Neural cell (in vitro differentiated cells): ENCODE measurements around the gene PLVAP. TPM values are rescaled to one million over a fixed set of nuclear protein-coding genes. Genes with fewer than 3 reads are reported as not detected.

Experiments
- H2AFZ ChIP-seq: fragments of 200-600, 300-800 bp; sonication (generic), shearing (Covaris generic); 2 replicates; pipeline ENCODE4 v1.6.0; 2014; ENCODE audit warnings: low read depth, mild to moderate bottlenecking, antibody characterized with exemption, low read length, moderate library complexity
- H3F3A ChIP-seq: fragments of 200-600 bp; shearing (Covaris generic); 2 replicates; pipeline ENCODE4 v1.6.1; 2016; ENCODE audit warnings: mild to moderate bottlenecking, moderate library complexity, mixed read lengths, antibody characterized with exemption, low read length; ENCODE audit not compliant: insufficient read depth, poor library complexity, severe bottlenecking
- H3K27ac ChIP-seq: fragments of 200-600, 300-800 bp; sonication (generic), shearing (Covaris generic); 2 replicates; pipeline ENCODE4 v1.5.1; 2014; ENCODE audit warnings: mild to moderate bottlenecking, low read length, moderate library complexity
- H3K27me3 ChIP-seq: fragments of 300-800, 200-600 bp; sonication (generic), shearing (Covaris generic); 2 replicates; pipeline ENCODE4 v1.6.0; 2014; ENCODE audit warnings: mild to moderate bottlenecking, low read depth, low read length, moderate library complexity; ENCODE audit not compliant: insufficient read depth
- H3K36me3 ChIP-seq: fragments of 300-800, 200-600 bp; sonication (generic), shearing (Covaris generic); 2 replicates; pipeline ENCODE4 v1.5.1; 2014; ENCODE audit warnings: mild to moderate bottlenecking, antibody characterized with exemption, low read length, moderate library complexity; ENCODE audit not compliant: insufficient read depth
- H3K4me2 ChIP-seq: fragments of 300-800, 200-600 bp; sonication (generic), shearing (Covaris generic); 2 replicates; pipeline ENCODE4 v1.6.0; 2014; ENCODE audit warnings: mild to moderate bottlenecking, low read length
- H3K4me3 ChIP-seq: fragments of 300-800, 200-600 bp; sonication (generic), shearing (Covaris generic); 2 replicates; pipeline ENCODE4 v1.5.1; 2014; ENCODE audit warnings: mild to moderate bottlenecking, low read length, moderate library complexity
- H3K79me2 ChIP-seq: fragments of 200-600 bp; shearing (Covaris generic); replicated peaks from 2 replicates; pipeline ENCODE4 v1.6.0; 2014; ENCODE audit warnings: mild to moderate bottlenecking, low read length, moderate library complexity; ENCODE audit not compliant: insufficient read depth
- H3K9ac ChIP-seq: fragments of 300-800, 200-600 bp; sonication (generic), shearing (Covaris generic); 2 replicates; pipeline ENCODE4 v1.6.1; 2016; ENCODE audit warnings: mild to moderate bottlenecking, low read length, mixed read lengths
- H3K9me2 ChIP-seq: fragments of 200-600 bp; shearing (Covaris generic); 2 replicates; pipeline ENCODE4 v1.6.1; 2016; ENCODE audit warnings: mild to moderate bottlenecking, low read length, mixed read lengths; ENCODE audit not compliant: insufficient read depth
- H3K9me3 ChIP-seq: fragments of 200-600, 300-800 bp; sonication (generic), shearing (Covaris generic); 2 replicates; pipeline ENCODE4 v1.6.1; 2016; ENCODE audit warnings: mild to moderate bottlenecking, mixed run types, low read length, moderate library complexity, mixed read lengths
- H4K20me1 ChIP-seq: fragments of 200-600 bp; shearing (Covaris generic); 2 replicates; pipeline ENCODE4 v1.6.1; 2016; ENCODE audit warnings: mild to moderate bottlenecking, mixed run types; ENCODE audit not compliant: insufficient read depth
- EP300 ChIP-seq: fragments of 450-650 bp; conservative IDR thresholded peaks from 2 replicates; pipeline ENCODE4 v1.6.1; 2014; ENCODE audit warnings: antibody characterized with exemption, mild to moderate bottlenecking, moderate library complexity; ENCODE audit not compliant: poor library complexity, severe bottlenecking
- EZH2 ChIP-seq: fragments of 200-600, 300-800 bp; shearing (Covaris generic), sonication (generic); IDR thresholded peaks from 2 replicates; pipeline ENCODE4 v1.6.1; 2014; ENCODE audit warnings: antibody characterized with exemption, low read length, borderline replicate concordance, mild to moderate bottlenecking; ENCODE audit not compliant: insufficient read depth, poor library complexity, severe bottlenecking
- MXI1 ChIP-seq: fragments of 450-650 bp; conservative IDR thresholded peaks from 2 replicates; pipeline ENCODE4 v1.6.1; 2014; ENCODE audit warnings: antibody characterized with exemption, mild to moderate bottlenecking; ENCODE audit not compliant: poor library complexity, severe bottlenecking
- POLR2AphosphoS5 ChIP-seq: IDR thresholded peaks from 2 replicates; pipeline ENCODE4 v1.6.1; 2012
- RAD21 ChIP-seq: fragments of 450-650 bp; conservative IDR thresholded peaks from 2 replicates; pipeline ENCODE4 v1.6.1; 2014; ENCODE audit warnings: antibody characterized with exemption, mild to moderate bottlenecking, moderate library complexity
- SMC3 ChIP-seq: fragments of 450-650 bp; conservative IDR thresholded peaks from 2 replicates; pipeline ENCODE4 v1.6.1; 2014; ENCODE audit warnings: antibody characterized with exemption, mild to moderate bottlenecking, moderate library complexity; ENCODE audit not compliant: poor library complexity
- TAF1 ChIP-seq: IDR thresholded peaks from 2 replicates; pipeline ENCODE4 v1.6.1; 2012; ENCODE audit warnings: low read depth
- polyA plus RNA-seq: library from polyadenylated mRNA; depleted of rRNA; stranded (reverse); fragments of >200 nt; gene quantifications from 2 replicates; pipeline ENCODE4 v1.2.3, GENCODE V29; 2014
- TF ChIP-seq, protein P1 (sequence below): fragments of 450-650 bp; IDR thresholded peaks from 2 replicates; pipeline ENCODE4 v1.5.1; 2014; ENCODE audit warnings: antibody characterized with exemption, mild to moderate bottlenecking, moderate library complexity; ENCODE audit not compliant: poor library complexity, severe bottlenecking
- TF ChIP-seq, protein P2 (sequence below): IDR thresholded peaks from 2 replicates; pipeline ENCODE4 v1.6.1; 2012; ENCODE audit warnings: borderline replicate concordance

Gene PLVAP
- polyA plus RNA-seq, 1 donor from 2014 or later, result not detected

DNA sequence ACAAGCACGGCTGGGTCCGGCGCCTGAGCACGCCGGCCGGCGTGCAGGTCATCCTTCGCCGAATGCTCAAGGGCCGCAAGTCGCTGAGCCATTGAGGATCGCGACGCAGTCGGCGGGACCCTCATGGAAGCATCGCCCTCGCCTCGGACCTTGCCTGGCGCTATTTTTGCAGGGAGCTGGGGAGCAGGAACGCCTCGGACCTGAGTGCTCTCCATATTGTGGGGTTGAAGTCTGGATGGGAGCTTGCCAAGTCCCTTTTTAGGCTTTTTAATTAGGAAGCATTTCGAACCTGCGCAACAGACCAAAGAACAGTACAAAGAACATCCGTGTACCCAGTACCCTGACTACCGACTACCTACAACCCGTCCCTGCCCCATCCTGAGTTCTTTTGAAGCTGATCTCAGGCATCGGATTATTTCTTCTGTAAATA is 70.8 kb downstream of the PLVAP start:
- Histone ChIP-seq H3K79me2 (peaks cover 15% of the 10 kb centered on the region), H3K9ac (peak overlapping the region; percentile 88), H3K27me3 (no peaks in the 10 kb centered on the region), H2AFZ (peak overlapping the region; percentile 94), H4K20me1 (no peaks in the 10 kb centered on the region), H3F3A (no peaks in the 10 kb centered on the region), H3K9me3 (no peaks in the 10 kb centered on the region), H3K4me2 (peak overlapping the region; percentile 95), H3K27ac (peak overlapping the region; percentile 84), H3K4me3 (peak overlapping the region; percentile 92), H3K9me2 (no peaks in the 10 kb centered on the region), H3K36me3 (no peaks in the 10 kb centered on the region)
- TF ChIP-seq, protein P1, sequence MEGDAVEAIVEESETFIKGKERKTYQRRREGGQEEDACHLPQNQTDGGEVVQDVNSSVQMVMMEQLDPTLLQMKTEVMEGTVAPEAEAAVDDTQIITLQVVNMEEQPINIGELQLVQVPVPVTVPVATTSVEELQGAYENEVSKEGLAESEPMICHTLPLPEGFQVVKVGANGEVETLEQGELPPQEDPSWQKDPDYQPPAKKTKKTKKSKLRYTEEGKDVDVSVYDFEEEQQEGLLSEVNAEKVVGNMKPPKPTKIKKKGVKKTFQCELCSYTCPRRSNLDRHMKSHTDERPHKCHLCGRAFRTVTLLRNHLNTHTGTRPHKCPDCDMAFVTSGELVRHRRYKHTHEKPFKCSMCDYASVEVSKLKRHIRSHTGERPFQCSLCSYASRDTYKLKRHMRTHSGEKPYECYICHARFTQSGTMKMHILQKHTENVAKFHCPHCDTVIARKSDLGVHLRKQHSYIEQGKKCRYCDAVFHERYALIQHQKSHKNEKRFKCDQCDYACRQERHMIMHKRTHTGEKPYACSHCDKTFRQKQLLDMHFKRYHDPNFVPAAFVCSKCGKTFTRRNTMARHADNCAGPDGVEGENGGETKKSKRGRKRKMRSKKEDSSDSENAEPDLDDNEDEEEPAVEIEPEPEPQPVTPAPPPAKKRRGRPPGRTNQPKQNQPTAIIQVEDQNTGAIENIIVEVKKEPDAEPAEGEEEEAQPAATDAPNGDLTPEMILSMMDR, result no peak

DNA sequence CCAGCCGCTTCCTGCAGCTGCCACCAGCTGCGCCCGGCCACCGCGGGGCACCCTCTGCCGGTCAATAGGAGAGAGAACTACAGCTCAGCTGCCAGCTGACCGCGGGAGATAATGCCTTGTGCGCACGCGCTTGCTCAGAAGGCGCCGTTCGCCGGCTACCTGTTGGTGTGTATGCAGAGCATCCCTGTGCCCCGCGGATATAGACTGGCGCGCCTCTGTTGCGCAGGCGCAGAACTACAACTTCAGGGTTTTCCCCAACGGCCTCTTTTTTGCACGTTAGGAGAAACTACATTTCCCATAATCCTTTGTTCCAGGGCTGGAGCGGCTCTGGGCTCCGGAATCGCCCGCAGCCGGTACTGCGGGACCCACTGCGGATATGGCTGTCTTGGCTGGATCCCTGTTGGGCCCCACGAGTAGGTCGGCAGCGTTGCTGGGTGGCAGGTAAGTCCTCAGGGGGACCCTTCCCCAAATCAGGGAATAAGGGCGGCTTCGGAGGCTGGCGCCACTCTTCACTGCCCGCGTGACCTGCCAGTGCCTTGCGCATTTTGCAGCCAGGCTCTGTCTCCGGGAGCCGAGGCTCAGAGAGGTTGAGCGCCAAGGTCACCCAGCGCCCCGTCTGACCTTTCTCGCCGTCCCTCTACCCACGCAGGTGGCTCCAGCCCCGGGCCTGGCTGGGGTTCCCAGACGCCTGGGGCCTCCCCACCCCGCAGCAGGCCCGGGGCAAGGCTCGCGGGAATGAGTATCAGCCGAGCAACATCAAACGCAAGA is 71.4 kb downstream of the PLVAP start, which contains the start of gene MRPL34:
Gene MRPL34 (plus strand): TSS at position 356 of the 768 bp plus-strand sequence. CDS start 21 bp downstream, at position 377.
- Histone ChIP-seq H3K27ac (peak within 1 kb of the TSS; percentile 84), H3K79me2 (peaks cover 12% of the 10 kb centered on the region), H3K9ac (peak within 1 kb of the TSS; percentile 88), H3K9me3 (no peaks in the 10 kb centered on the region), H3K9me2 (no peaks in the 10 kb centered on the region), H3K4me2 (peak within 1 kb of the TSS; percentile 95), H2AFZ (peak within 1 kb of the TSS; percentile 94), H3K27me3 (no peaks in the 10 kb centered on the region), H4K20me1 (no peaks in the 10 kb centered on the region), H3F3A (no peaks in the 10 kb centered on the region), H3K36me3 (no peaks in the 10 kb centered on the region), H3K4me3 (peak within 1 kb of the TSS; percentile 92)
- peak; percentile 88 for TF ChIP-seq SMC3
- TF ChIP-seq, protein P2, sequence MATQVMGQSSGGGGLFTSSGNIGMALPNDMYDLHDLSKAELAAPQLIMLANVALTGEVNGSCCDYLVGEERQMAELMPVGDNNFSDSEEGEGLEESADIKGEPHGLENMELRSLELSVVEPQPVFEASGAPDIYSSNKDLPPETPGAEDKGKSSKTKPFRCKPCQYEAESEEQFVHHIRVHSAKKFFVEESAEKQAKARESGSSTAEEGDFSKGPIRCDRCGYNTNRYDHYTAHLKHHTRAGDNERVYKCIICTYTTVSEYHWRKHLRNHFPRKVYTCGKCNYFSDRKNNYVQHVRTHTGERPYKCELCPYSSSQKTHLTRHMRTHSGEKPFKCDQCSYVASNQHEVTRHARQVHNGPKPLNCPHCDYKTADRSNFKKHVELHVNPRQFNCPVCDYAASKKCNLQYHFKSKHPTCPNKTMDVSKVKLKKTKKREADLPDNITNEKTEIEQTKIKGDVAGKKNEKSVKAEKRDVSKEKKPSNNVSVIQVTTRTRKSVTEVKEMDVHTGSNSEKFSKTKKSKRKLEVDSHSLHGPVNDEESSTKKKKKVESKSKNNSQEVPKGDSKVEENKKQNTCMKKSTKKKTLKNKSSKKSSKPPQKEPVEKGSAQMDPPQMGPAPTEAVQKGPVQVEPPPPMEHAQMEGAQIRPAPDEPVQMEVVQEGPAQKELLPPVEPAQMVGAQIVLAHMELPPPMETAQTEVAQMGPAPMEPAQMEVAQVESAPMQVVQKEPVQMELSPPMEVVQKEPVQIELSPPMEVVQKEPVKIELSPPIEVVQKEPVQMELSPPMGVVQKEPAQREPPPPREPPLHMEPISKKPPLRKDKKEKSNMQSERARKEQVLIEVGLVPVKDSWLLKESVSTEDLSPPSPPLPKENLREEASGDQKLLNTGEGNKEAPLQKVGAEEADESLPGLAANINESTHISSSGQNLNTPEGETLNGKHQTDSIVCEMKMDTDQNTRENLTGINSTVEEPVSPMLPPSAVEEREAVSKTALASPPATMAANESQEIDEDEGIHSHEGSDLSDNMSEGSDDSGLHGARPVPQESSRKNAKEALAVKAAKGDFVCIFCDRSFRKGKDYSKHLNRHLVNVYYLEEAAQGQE, result no peak
- TF ChIP-seq POLR2AphosphoS5, result peak; percentile 75
- TF ChIP-seq, protein P1, result peak; percentile 94
- TF ChIP-seq EZH2, result no peak
- TF ChIP-seq MXI1, result peak; percentile 85
- peak; percentile 74 for TF ChIP-seq RAD21
- peak; percentile 73 for TF ChIP-seq TAF1
- peak; percentile 20 for TF ChIP-seq EP300
